HepG2 (cell line): ENCODE data around the gene EPB41L1. TPM values are rescaled to one million over a fixed set of nuclear protein-coding genes. Genes with fewer than 3 reads are reported as not detected.

ENCODE experiments used
- ATAC-seq: fragments of 200-7000 bp; cut with Tn5 transposase; 3 replicates; pipeline ENCODE4 v1.9.1; 2020; ENCODE audit warnings: mild to moderate bottlenecking, moderate library complexity
- BruUV-seq: library from RNA; stranded (reverse); fragments of 400-500 nt; replicated peaks from 2 replicates; lab custom pipeline; 2021; lab: Mats Ljungman, UMichigan
- CTCF ChIA-PET: fragments of 300-600 bp; formaldehyde crosslinking; extraction: SDS; loops from one replicate; lab custom pipeline; 2021; ENCODE audit warnings: low total read pairs, inconsistent platforms, low intra/inter-chr PET ratio; lab: Yijun Ruan, JAX
- POLR2A ChIA-PET: fragments of 350-600 bp; sonication (Branson Sonifier 250); formaldehyde crosslinking; loops from one replicate; lab custom pipeline; 2020; ENCODE audit warnings: antibody characterized with exemption, inconsistent platforms; lab: Yijun Ruan, JAX
- DNase-seq: peaks from one replicate; pipeline ENCODE4 v3.0.0-alpha.2; 2015; ENCODE audit warnings: low spot score
- FAIRE-seq: peaks from 3 replicates; lab custom pipeline; 2011; peaks lifted over from hg19 to GRCh38; lab: Jason Lieb, UNC
- H2AFZ ChIP-seq: one replicate; pipeline ENCODE4 v1.6.1; 2011; ENCODE audit warnings: low read length, inconsistent platforms
- H3K27ac ChIP-seq: fragments of 300-600 bp; 3 replicates; pipeline ENCODE4 v1.8.0; 2011; ENCODE audit warnings: mixed run types, mild to moderate bottlenecking, mixed read lengths, low read length, inconsistent platforms; ENCODE audit not compliant: insufficient read depth; ENCODE audit errors: extremely low read length
- H3K27me3 ChIP-seq, 2 experiments: fragments of 200-600 bp in 1 of 2; 2 replicates in 1 of 2; 3 replicates in 1 of 2; pipeline versions ENCODE4 v1.6.0 to v1.8.0; 2011; ENCODE audit warnings: low read length in 2 of 2, mild to moderate bottlenecking in 2 of 2, moderate library complexity in 2 of 2, inconsistent platforms in 1 of 2; ENCODE audit not compliant: insufficient read depth in 2 of 2, control insufficient read depth in 1 of 2
- H3K36me3 ChIP-seq, 2 experiments: fragments of 200-600 bp in 1 of 2; replicated peaks in 1 of 2; 2 replicates in 1 of 2; 3 replicates in 1 of 2; pipeline versions ENCODE4 v1.5.1 to v1.8.0; 2011; ENCODE audit warnings: low read length in 2 of 2, inconsistent platforms in 1 of 2; ENCODE audit not compliant: insufficient read depth in 2 of 2, control insufficient read depth in 1 of 2
- H3K4me1 ChIP-seq: 2 replicates; pipeline ENCODE4 v1.5.1; 2012; ENCODE audit warnings: low read length, inconsistent platforms; ENCODE audit not compliant: insufficient read depth
- H3K4me2 ChIP-seq: 2 replicates; pipeline ENCODE4 v1.6.0; 2011; ENCODE audit warnings: low read depth, low read length, inconsistent platforms
- H3K4me3 ChIP-seq, 3 experiments: fragments of 200-600 bp in 1 of 3; sonication (generic), shearing (Covaris generic) in 1 of 3; replicated peaks in 1 of 3; 2 replicates each; pipeline ENCODE4 v1.5.1; 2011 to 2016; ENCODE audit warnings: low read length in 3 of 3, inconsistent platforms in 2 of 3, low read depth in 2 of 3, mild to moderate bottlenecking in 2 of 3, control low read depth in 1 of 3, mixed read lengths in 1 of 3; ENCODE audit not compliant: insufficient read depth in 1 of 3
- H3K79me2 ChIP-seq: one replicate; pipeline ENCODE4 v1.6.1; 2011; ENCODE audit warnings: low read length, inconsistent platforms; ENCODE audit not compliant: insufficient read depth
- H3K9ac ChIP-seq: 2 replicates; pipeline ENCODE4 v1.6.0; 2011; ENCODE audit warnings: mild to moderate bottlenecking, low read depth, low read length, inconsistent platforms; ENCODE audit not compliant: insufficient read depth
- H3K9me3 ChIP-seq: 2 replicates; pipeline ENCODE4 v1.5.1; 2012; ENCODE audit warnings: mild to moderate bottlenecking, low read length
- H4K20me1 ChIP-seq: 2 replicates; pipeline ENCODE4 v1.6.0; 2011; ENCODE audit warnings: inconsistent platforms, mild to moderate bottlenecking, low read length, moderate library complexity; ENCODE audit not compliant: insufficient read depth
- ARHGAP35 ChIP-seq: sonication (generic); formaldehyde crosslinking; IDR thresholded peaks from 2 replicates; pipeline ENCODE4 v1.9.0; 2022; ENCODE audit warnings: mild to moderate bottlenecking, inconsistent platforms, moderate library complexity, missing genetic modification reagents, borderline replicate concordance
- FOSL2 ChIP-seq: sonication (generic); formaldehyde crosslinking; IDR thresholded peaks from 2 replicates; pipeline ENCODE4 v1.4.0; 2020; ENCODE audit warnings: missing genetic modification reagents
- HBP1 ChIP-seq: IDR thresholded peaks from 2 replicates; pipeline ENCODE4 v1.6.1; 2016; ENCODE audit warnings: low read depth, control low read depth
- HDAC2 ChIP-seq: sonication (generic); formaldehyde crosslinking; IDR thresholded peaks from 2 replicates; pipeline ENCODE4 v1.4.0; 2020; ENCODE audit warnings: missing genetic modification reagents
- HOXD1 ChIP-seq: sonication (generic); formaldehyde crosslinking; IDR thresholded peaks from 2 replicates; pipeline ENCODE4 v1.5.0; 2020; ENCODE audit warnings: missing genetic modification reagents
- ISX ChIP-seq: sonication (generic); formaldehyde crosslinking; conservative IDR thresholded peaks from 2 replicates; pipeline ENCODE4 v1.5.0; 2020; ENCODE audit warnings: missing genetic modification reagents
- KLF15 ChIP-seq: sonication (generic); formaldehyde crosslinking; IDR thresholded peaks from 2 replicates; pipeline ENCODE4 v1.8.1; 2023; ENCODE audit warnings: borderline replicate concordance, mild to moderate bottlenecking, inconsistent platforms, missing genetic modification reagents, mixed read lengths
- NR3C1 ChIP-seq: sonication (generic); formaldehyde crosslinking; IDR thresholded peaks from 2 replicates; pipeline ENCODE4 v1.4.0; 2020; ENCODE audit warnings: missing genetic modification reagents
- POGZ ChIP-seq: sonication (generic); formaldehyde crosslinking; IDR thresholded peaks from 2 replicates; pipeline ENCODE4 v1.4.0; 2020; ENCODE audit warnings: mild to moderate bottlenecking, missing genetic modification reagents
- RARG ChIP-seq: sonication (generic); formaldehyde crosslinking; IDR thresholded peaks from 2 replicates; pipeline ENCODE4 v1.4.0; 2020; ENCODE audit warnings: low read depth, mild to moderate bottlenecking, missing genetic modification reagents
- SMAD3 ChIP-seq: sonication (generic); formaldehyde crosslinking; IDR thresholded peaks from 2 replicates; pipeline ENCODE4 v1.4.0; 2020; ENCODE audit warnings: missing genetic modification reagents
- ZKSCAN8 ChIP-seq: IDR thresholded peaks from 2 replicates; pipeline ENCODE4 v1.6.1; 2016; ENCODE audit warnings: borderline replicate concordance, missing genetic modification reagents, missing compliant biosample characterization
- ZNF512B ChIP-seq: sonication (generic); formaldehyde crosslinking; IDR thresholded peaks from 2 replicates; pipeline ENCODE4 v1.5.1; 2020; ENCODE audit warnings: missing genetic modification reagents, mild to moderate bottlenecking, borderline replicate concordance
- ZNF550 ChIP-seq: sonication (generic); formaldehyde crosslinking; IDR thresholded peaks from 2 replicates; pipeline ENCODE4 v1.4.0; 2020; ENCODE audit warnings: mild to moderate bottlenecking, missing genetic modification reagents, borderline replicate concordance
- WGBS: methylation state at CpG from one replicate; pipeline ENCODE4 v1.1.6; 2017; ENCODE audit warnings: low lambda C conversion rate; 5-methylcytosine and 5-hydroxymethylcytosine counted together
- in situ Hi-C: cut with HindIII; loops from 2 replicates; pipeline ENCODE4 v1.10.0; 2017; ENCODE audit warnings: low pct_unique_long_range_greater_than_20kb; ENCODE audit not compliant: extremely low pct_ligation_motif_present
- intact Hi-C: fragments of 100-400 bp; cut with micrococcal nuclease; formaldehyde crosslinking; loops from one replicate; pipeline ENCODE4 v1.10.0; 2022; ENCODE audit not compliant: unreplicated experiment
- polyA plus RNA-seq, 8 experiments: library from polyadenylated mRNA; depleted of rRNA in 3 of 8; stranded (reverse) in 7 of 8; unstranded in 1 of 8; fragments of >200 nt; fragmentation: Illumina TruSeq in 4 of 8; extraction: Trizol in 4 of 8; gene quantifications; 2 replicates each; pipeline versions ENCODE4 v1.2.1 to v1.2.3, GENCODE V29; 2011 to 2016; ENCODE audit warnings: low read depth in 4 of 8, missing spikeins in 1 of 8, mixed read lengths in 1 of 8; ENCODE audit not compliant: insufficient read depth in 1 of 8
- total RNA-seq, 5 experiments: library from RNA; depleted of rRNA; stranded (reverse); fragments of >200 nt; fragmentation: Illumina TruSeq; extraction: Trizol; gene quantifications; 2 replicates each; pipeline ENCODE4 v1.2.3, GENCODE V29; 2016; ENCODE audit warnings: low read depth in 1 of 5

The EPB41L1 gene
- total and polyA plus RNA-seq, 2 of the 13 experiments (the other 11 are each of a cell fraction or from before 2014, with no cell fraction given): 16.7 to 39.0 TPM

- 34% methylated on average over 5 of the region's 5 CpGs for WGBS
- Histone ChIP-seq H3K36me3 (peaks cover 0 to 1% of the 10 kb centered on the region in 2 experiments; a peak in 1 of 5 replicates), H3K79me2 (peaks cover 3% of the 10 kb centered on the region), H3K4me2 (no peak overlapping the region), H3K27me3 (peaks cover 0 to 24% of the 10 kb centered on the region in 2 experiments; a peak in 3 of 5 replicates), H4K20me1 (no peaks in the 10 kb centered on the region), H3K9me3 (no peaks in the 10 kb centered on the region), H3K9ac (no peak overlapping the region), H2AFZ (no peak overlapping the region), H3K4me1 (peaks cover 29% of the 10 kb centered on the region), H3K4me3 (no peak overlapping the region), H3K27ac (no peak overlapping the region)
- FAIRE-seq (no peak), ATAC-seq (no peak), DNase-seq (no peak)
- ChIA-PET POLR2A (no interaction called here), CTCF (no interaction called here)
- BruUV-seq: no TSS peak
- intact Hi-C loops: loop anchor here (10.0 kb wide), 1 partner anchor 120 kb away; no protein-coding TSS in a partner anchor
- in situ Hi-C loops: loop anchor here (5.0 kb wide), 1 partner anchor 167 kb away; no protein-coding TSS in a partner anchor
- TF ChIP-seq ZNF550 (0 out of 2 replicates have a peak, but pooled peaks have one; percentile 24), ZKSCAN8 (no peak)
Observed at GRCh38 chr20:36275011-36275410, 120.5 kb downstream of the EPB41L1 start.

- Histone ChIP-seq H3K9ac (no peak overlapping the region), H3K4me2 (no peak overlapping the region), H3K9me3 (no peaks in the 10 kb centered on the region), H3K4me3 (no peak overlapping the region), H2AFZ (no peak overlapping the region), H3K27ac (no peak overlapping the region), H3K79me2 (peaks cover 3% of the 10 kb centered on the region), H4K20me1 (no peaks in the 10 kb centered on the region), H3K4me1 (peaks cover 23% of the 10 kb centered on the region), H3K27me3 (peaks cover 0 to 24% of the 10 kb centered on the region in 2 experiments; a peak in 3 of 5 replicates), H3K36me3 (peaks cover 0 to 2% of the 10 kb centered on the region in 2 experiments; a peak in 1 of 5 replicates)
- no peak for ATAC-seq
- no peak for DNase-seq
- POLR2A ChIA-PET: no interaction called here
- no TSS peak for BruUV-seq
- no peak for FAIRE-seq
- WGBS: 35% methylated on average over 12 of the region's 12 CpGs
- in situ Hi-C loops: loop anchor here (5.0 kb wide), 1 partner anchor 167 kb away; no protein-coding TSS in a partner anchor
- CTCF ChIA-PET: no interaction called here
- intact Hi-C loops: loop anchor here (10.0 kb wide), 1 partner anchor 119 kb away; no protein-coding TSS in a partner anchor
- no peak for TF ChIP-seq RARG (CRISPR knock-in tag)
- no peak for TF ChIP-seq SMAD3 (CRISPR knock-in tag)
- no peak for TF ChIP-seq ISX (CRISPR knock-in tag)
- no peak for TF ChIP-seq NR3C1 (CRISPR knock-in tag)
- TF ChIP-seq FOSL2 (CRISPR knock-in tag): no peak
- TF ChIP-seq POGZ (CRISPR knock-in tag): no peak
- no peak for TF ChIP-seq HBP1 (CRISPR knock-in tag)
- no peak for TF ChIP-seq ARHGAP35 (CRISPR knock-in tag)
- no peak for TF ChIP-seq HOXD1 (CRISPR knock-in tag)
- no peak for TF ChIP-seq ZNF512B (CRISPR knock-in tag)
- no peak for TF ChIP-seq HDAC2
- no peak for TF ChIP-seq KLF15
Observed at GRCh38 chr20:36275441-36276189, 121.1 kb downstream of the EPB41L1 start.
